CD4-positive, alpha-beta T cell treated with Interleukin-6 for 4 hours (primary cell): ENCODE data around the gene PCGF6.
"Not testable (repeated sequence)": the region's sequence is repeated elsewhere in the genome, so short reads cannot be mapped to it uniquely, and the experiment has no call there.

Source experiments
- DNase-seq: peaks from one replicate; pipeline ENCODE4 v3.0.0-alpha.2; 2020; ENCODE audit warnings: mixed read lengths

PCGF6 gene

GRCh38 chr10:103350517-103351260 lies at the start of gene PCGF6:
Gene PCGF6 (minus strand): TSS chr10:103351140. CDS start chr10:103351066, 74 bp downstream.
- DNase-seq: peak; percentile 79

GRCh38 chr10:103397191-103397825 lies 46.4 kb upstream of the PCGF6 start:
- no peak for DNase-seq

GRCh38 chr10:103396789-103397087 lies 45.8 kb upstream of the PCGF6 start:
- DNase-seq: no peak

GRCh38 chr10:103396067-103396788 lies 45.3 kb upstream of the PCGF6 start, which contains the start of the genes ATP5MK and PDCD11:
Gene ATP5MK (minus strand): TSS chr10:103396475. CDS start chr10:103392457, 4,018 bp downstream.
Gene PDCD11 (plus strand): TSS chr10:103396626. CDS start chr10:103398427, 1,801 bp downstream.
- peak; percentile 96 for DNase-seq

GRCh38 chr10:103395754-103396066 lies 44.8 kb upstream of the PCGF6 start:
- DNase-seq: no peak

GRCh38 chr10:103394180-103394579 lies 43.2 kb upstream of the PCGF6 start:
- DNase-seq: no peak

GRCh38 chr10:103382769-103383168 lies 31.8 kb upstream of the PCGF6 start:
- no peak for DNase-seq

- DNase-seq: no peak
These were observed 23.3 kb upstream of the PCGF6 start for GRCh38 chr10:103374263-103374662.

- no peak for DNase-seq
These were observed 22.6 kb upstream of the PCGF6 start for GRCh38 chr10:103373544-103373943.

- peak; percentile 91 for DNase-seq
These were observed 17.0 kb upstream of the PCGF6 start, which contains the start of gene TAF5 for GRCh38 chr10:103367782-103368518. Gene TAF5 (plus strand): TSS chr10:103367976. CDS start chr10:103367990, 14 bp downstream.

GRCh38 chr10:103367379-103367781 lies 16.4 kb upstream of the PCGF6 start:
- DNase-seq: no peak

- not testable (repeated sequence) for DNase-seq
These were observed 9.9 kb upstream of the PCGF6 start for GRCh38 chr10:103360791-103361190.

- not testable (repeated sequence) for DNase-seq
These were observed 8.6 kb upstream of the PCGF6 start for GRCh38 chr10:103359493-103359892.

- no peak for DNase-seq
These were observed 5.1 kb upstream of the PCGF6 start for GRCh38 chr10:103355906-103356599.

- not testable (repeated sequence) for DNase-seq
These were observed 3.6 kb upstream of the PCGF6 start for GRCh38 chr10:103354567-103354966.

GRCh38 chr10:103353281-103353680 lies 2.3 kb upstream of the PCGF6 start:
- DNase-seq: no peak

- no peak for DNase-seq
These were observed 794 bp downstream of the PCGF6 start for GRCh38 chr10:103350175-103350516.

GRCh38 chr10:103336370-103336769 lies 14.6 kb downstream of the PCGF6 start:
- no peak for DNase-seq

GRCh38 chr10:103334567-103334966 lies 16.4 kb downstream of the PCGF6 start:
- no peak for DNase-seq

- no peak for DNase-seq
These were observed 16.9 kb downstream of the PCGF6 start for GRCh38 chr10:103333934-103334520.

- DNase-seq: no peak
These were observed 23.0 kb downstream of the PCGF6 start for GRCh38 chr10:103327906-103328305.

- no peak for DNase-seq
These were observed 34.9 kb downstream of the PCGF6 start for GRCh38 chr10:103316087-103316486.
